GM12878 (cell line): ENCODE measurements around the gene TP53I11. TPM values are rescaled to one million over a fixed set of nuclear protein-coding genes. Genes with fewer than 3 reads are reported as not detected.

Experiments used
- ATAC-seq: fragments of 200-7000 bp; cut with Tn5 transposase; 3 replicates; pipeline ENCODE4 v1.9.1; 2020; ENCODE audit warnings: mild to moderate bottlenecking, moderate library complexity
- BruUV-seq: library from RNA; stranded (reverse); fragments of 400-500 nt; replicated peaks from 2 replicates; lab custom pipeline; 2021; lab: Mats Ljungman, UMichigan
- CTCF ChIA-PET: fragments of 300-600 bp; sonication (Branson Sonifier 250); formaldehyde crosslinking; extraction: SDS; loops from one replicate; lab custom pipeline; 2021; ENCODE audit warnings: inconsistent platforms; lab: Yijun Ruan, JAX
- POLR2A ChIA-PET: fragments of 350-600 bp; formaldehyde crosslinking; extraction: SDS; loops from one replicate; lab custom pipeline; 2021; ENCODE audit warnings: inconsistent platforms; lab: Charles Lee
- RAD21 ChIA-PET: fragments of 300-600 bp; sonication (Branson Sonifier 250); formaldehyde crosslinking; loops from one replicate; lab custom pipeline; 2023; ENCODE audit warnings: antibody characterized with exemption; ENCODE audit not compliant: unreplicated experiment; lab: Charles Lee
- SMC1A ChIA-PET: fragments of 300-600 bp; sonication (Branson Sonifier 250); formaldehyde crosslinking; loops from one replicate; lab custom pipeline; 2023; ENCODE audit not compliant: unreplicated experiment, uncharacterized antibody; lab: Charles Lee
- DNase-seq: peaks from one replicate; pipeline ENCODE4 v3.0.0-alpha.2; 2011; ENCODE audit warnings: low read depth, low spot score
- FAIRE-seq: peaks from 3 replicates; lab custom pipeline; 2011; peaks lifted over from hg19 to GRCh38; lab: Jason Lieb, UNC
- H2AFZ ChIP-seq: 2 replicates; pipeline ENCODE4 v1.6.0; 2011; ENCODE audit warnings: low read depth, low read length, control low read depth; ENCODE audit not compliant: control insufficient read depth
- H3K27ac ChIP-seq: 2 replicates; pipeline ENCODE4 v1.5.1; 2011; ENCODE audit warnings: control low read depth; ENCODE audit not compliant: control insufficient read depth, insufficient read depth
- H3K27me3 ChIP-seq, 2 experiments: replicated peaks in 1 of 2; 2 replicates each; pipeline versions ENCODE4 v1.6.0 to v1.6.1; 2011; ENCODE audit warnings: low read length in 1 of 2; ENCODE audit not compliant: control insufficient read depth in 2 of 2, insufficient read depth in 2 of 2
- H3K36me3 ChIP-seq, 2 experiments: 2 replicates each; pipeline ENCODE4 v1.5.1; 2011; ENCODE audit warnings: low read length in 1 of 2; ENCODE audit not compliant: control insufficient read depth in 2 of 2, insufficient read depth in 2 of 2
- H3K4me1 ChIP-seq: 2 replicates; pipeline ENCODE4 v1.6.1; 2011; ENCODE audit warnings: mild to moderate bottlenecking, low read length, moderate library complexity, mixed read lengths; ENCODE audit not compliant: control insufficient read depth, insufficient read depth
- H3K4me2 ChIP-seq: 2 replicates; pipeline ENCODE4 v1.6.0; 2011; ENCODE audit warnings: control low read depth; ENCODE audit not compliant: control insufficient read depth, insufficient read depth
- H3K4me3 ChIP-seq: fragments of 200-600 bp; sonication (generic); 2 replicates; pipeline ENCODE4 v1.5.1; 2016
- H3K79me2 ChIP-seq: 2 replicates; pipeline ENCODE4 v1.6.0; 2011; ENCODE audit warnings: low read length; ENCODE audit not compliant: control insufficient read depth, insufficient read depth
- H3K9ac ChIP-seq: 2 replicates; pipeline ENCODE4 v1.8.0; 2011; ENCODE audit warnings: low read length, control low read depth, mixed read lengths; ENCODE audit not compliant: control insufficient read depth, insufficient read depth
- H3K9me3 ChIP-seq: replicated peaks from 3 replicates; pipeline ENCODE4 v1.5.1; 2011; ENCODE audit warnings: mild to moderate bottlenecking, low read length; ENCODE audit not compliant: control insufficient read depth, insufficient read depth
- H4K20me1 ChIP-seq: 2 replicates; pipeline ENCODE4 v1.6.0; 2011; ENCODE audit not compliant: control insufficient read depth, insufficient read depth
- ATF7 ChIP-seq: fragments of 450-650 bp; IDR thresholded peaks from 2 replicates; pipeline ENCODE4 v1.6.1; 2016; ENCODE audit warnings: low read depth, mild to moderate bottlenecking
- BCL3 ChIP-seq: IDR thresholded peaks from 2 replicates; pipeline ENCODE4 v1.6.1; 2011; ENCODE audit warnings: borderline replicate concordance, low read depth, mild to moderate bottlenecking, moderate library complexity, low read length; ENCODE audit not compliant: insufficient read depth, poor library complexity, severe bottlenecking
- CBFB ChIP-seq: IDR thresholded peaks from 2 replicates; pipeline ENCODE4 v1.6.1; 2016; ENCODE audit warnings: antibody characterized with exemption, low read depth
- CHD2 ChIP-seq: IDR thresholded peaks from 2 replicates; pipeline ENCODE4 v1.6.1; 2011; ENCODE audit warnings: low read depth, low read length, improper control_type of control experiment, borderline replicate concordance
- CHD4 ChIP-seq: fragments of 200-600 bp; sonication (generic); IDR thresholded peaks from 2 replicates; pipeline ENCODE4 v1.6.1; 2016; ENCODE audit warnings: mild to moderate bottlenecking
- HDAC2 ChIP-seq: fragments of 200-600 bp; sonication (generic); IDR thresholded peaks from 2 replicates; pipeline ENCODE4 v1.6.1; 2017
- IRF5 ChIP-seq: fragments of 450-650 bp; IDR thresholded peaks from 2 replicates; pipeline ENCODE4 v1.6.1; 2017; ENCODE audit warnings: borderline replicate concordance
- KAT2A ChIP-seq: conservative IDR thresholded peaks from 2 replicates; pipeline ENCODE4 v1.6.1; 2011; ENCODE audit warnings: low read depth, low read length; ENCODE audit not compliant: control insufficient read depth
- LARP7 ChIP-seq: fragments of 450-650 bp; IDR thresholded peaks from 2 replicates; pipeline ENCODE4 v1.6.1; 2017; ENCODE audit warnings: mild to moderate bottlenecking
- RFX5 ChIP-seq: IDR thresholded peaks from 2 replicates; pipeline ENCODE4 v1.6.1; 2011; ENCODE audit warnings: low read depth, low read length, improper control_type of control experiment
- SP1 ChIP-seq: IDR thresholded peaks from one replicate; pipeline ENCODE4 v1.6.1; 2011; ENCODE audit warnings: low read depth, low read length
- YBX1 ChIP-seq: fragments of 450-650 bp; IDR thresholded peaks from 2 replicates; pipeline ENCODE4 v1.6.1; 2016; ENCODE audit warnings: antibody characterized with exemption
- ZNF622 ChIP-seq: fragments of 450-650 bp; IDR thresholded peaks from 2 replicates; pipeline ENCODE4 v1.6.1; 2017; ENCODE audit warnings: mild to moderate bottlenecking, inconsistent platforms
- WGBS: methylation state at CpG from one replicate; pipeline ENCODE4 v1.1.6; 2016; ENCODE audit warnings: low lambda C conversion rate; ENCODE audit not compliant: insufficient replicate concordance, insufficient coverage; ENCODE audit errors: missing lambda C conversion rate; 5-methylcytosine and 5-hydroxymethylcytosine counted together
- in situ Hi-C: fragments of 300-500 bp; cut with MboI; formaldehyde crosslinking; loops from 9 replicates; pipeline ENCODE4 v1.14.3; 2018; ENCODE audit warnings: mixed read lengths
- intact Hi-C: fragments of 100-400 bp; cut with micrococcal nuclease; formaldehyde crosslinking; loops from one replicate; pipeline ENCODE4 v1.14.2; 2022; ENCODE audit not compliant: unreplicated experiment
- polyA plus RNA-seq, 11 experiments: library from polyadenylated mRNA; depleted of rRNA in 4 of 11; unstranded in 6 of 11; stranded (reverse) in 5 of 11; fragments of >200 nt; fragmentation: Nextera tagmentation in 4 of 11; fragmentation: Illumina TruSeq in 1 of 11; extraction: Ambion mirVana in 4 of 11; extraction: Trizol in 1 of 11; gene quantifications; 1 replicate in 1 of 11; 2 replicates in 10 of 11; pipeline versions ENCODE4 v1.2.1 to v1.2.3, GENCODE V29; 2011 to 2016; ENCODE audit warnings: inconsistent platforms in 2 of 11, missing spikeins in 2 of 11, low read depth in 1 of 11
- total RNA-seq, 4 experiments: library from RNA; depleted of rRNA in 3 of 4; stranded (reverse); fragments of >200 nt in 3 of 4; fragmentation: Illumina TruSeq in 1 of 4; extraction: Trizol in 1 of 4; gene quantifications; 2 replicates each; pipeline versions ENCODE4 v1.2.1 to v1.2.3, GENCODE V29; 2013 to 2021
- TF ChIP-seq, protein P1 (sequence below): fragments of 150-350 bp; IDR thresholded peaks from 2 replicates; pipeline ENCODE4 v1.6.1; 2014; ENCODE audit warnings: mild to moderate bottlenecking, low read depth, low read length
- TF ChIP-seq, protein P2 (sequence below): fragments of 150-350 bp; IDR thresholded peaks from 2 replicates; pipeline ENCODE4 v1.6.1; 2016; ENCODE audit warnings: low read depth, low read length

Gene TP53I11
- total and polyA plus RNA-seq, 10 of the 15 experiments (the other 5 are each of a cell fraction or from before 2014, with no cell fraction given), result 0.03 to 0.28 (median 0.17) TPM; not detected in 3

DNA sequence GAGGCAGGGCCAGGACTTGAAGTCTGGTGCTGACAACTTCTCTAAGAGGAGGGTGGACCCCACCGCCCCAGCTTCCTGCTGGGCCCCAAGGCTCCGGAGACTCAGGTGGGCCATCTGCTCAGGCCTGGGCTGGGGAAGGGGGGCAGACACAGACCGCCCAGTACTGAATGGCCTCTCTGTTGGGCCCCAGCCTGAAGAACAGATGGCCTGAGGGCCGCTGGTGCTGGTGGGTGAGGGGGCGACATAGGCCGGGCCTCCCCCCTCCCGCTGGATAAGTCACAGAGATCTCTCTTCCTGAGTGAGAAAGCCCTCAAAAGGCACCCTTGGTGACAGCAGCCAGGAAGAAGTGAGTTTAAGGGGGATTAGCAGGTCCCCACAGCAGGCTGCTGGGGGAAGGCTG lies 12.5 kb upstream of the TP53I11 start:
- ChIA-PET POLR2A (no interaction called here), CTCF (no interaction called here), SMC1A (no interaction called here), RAD21 (no interaction called here)
- Histone ChIP-seq H3K4me3 (no peak overlapping the region), H3K79me2 (no peaks in the 10 kb centered on the region), H4K20me1 (no peaks in the 10 kb centered on the region), H3K9ac (no peak overlapping the region), H3K27me3 (peaks cover 0 to 2% of the 10 kb centered on the region in 2 experiments; a peak in 1 of 4 replicates), H3K27ac (no peak overlapping the region), H3K4me2 (no peak overlapping the region), H3K36me3 (no peaks in the 10 kb centered on the region), H3K9me3 (no peaks in the 10 kb centered on the region), H2AFZ (no peak overlapping the region), H3K4me1 (no peaks in the 10 kb centered on the region)
- FAIRE-seq (no peak), DNase-seq (no peak), ATAC-seq (no peak)
- intact Hi-C loops, result no loop called here
- BruUV-seq, result no TSS peak
- in situ Hi-C loops, result no loop called here
- 25% methylated on average over 7 of the region's 7 CpGs for WGBS
- TF ChIP-seq IRF5 (no peak), LARP7 (no peak), CHD2 (no peak), ATF7 (no peak), YBX1 (no peak), KAT2A (no peak), RFX5 (no peak), CBFB (no peak), CHD4 (no peak), ZNF622 (no peak), SP1 (no peak), HDAC2 (no peak), BCL3 (no peak)
- TF ChIP-seq, protein P1, sequence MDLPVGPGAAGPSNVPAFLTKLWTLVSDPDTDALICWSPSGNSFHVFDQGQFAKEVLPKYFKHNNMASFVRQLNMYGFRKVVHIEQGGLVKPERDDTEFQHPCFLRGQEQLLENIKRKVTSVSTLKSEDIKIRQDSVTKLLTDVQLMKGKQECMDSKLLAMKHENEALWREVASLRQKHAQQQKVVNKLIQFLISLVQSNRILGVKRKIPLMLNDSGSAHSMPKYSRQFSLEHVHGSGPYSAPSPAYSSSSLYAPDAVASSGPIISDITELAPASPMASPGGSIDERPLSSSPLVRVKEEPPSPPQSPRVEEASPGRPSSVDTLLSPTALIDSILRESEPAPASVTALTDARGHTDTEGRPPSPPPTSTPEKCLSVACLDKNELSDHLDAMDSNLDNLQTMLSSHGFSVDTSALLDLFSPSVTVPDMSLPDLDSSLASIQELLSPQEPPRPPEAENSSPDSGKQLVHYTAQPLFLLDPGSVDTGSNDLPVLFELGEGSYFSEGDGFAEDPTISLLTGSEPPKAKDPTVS, result no peak
- TF ChIP-seq, protein P2, sequence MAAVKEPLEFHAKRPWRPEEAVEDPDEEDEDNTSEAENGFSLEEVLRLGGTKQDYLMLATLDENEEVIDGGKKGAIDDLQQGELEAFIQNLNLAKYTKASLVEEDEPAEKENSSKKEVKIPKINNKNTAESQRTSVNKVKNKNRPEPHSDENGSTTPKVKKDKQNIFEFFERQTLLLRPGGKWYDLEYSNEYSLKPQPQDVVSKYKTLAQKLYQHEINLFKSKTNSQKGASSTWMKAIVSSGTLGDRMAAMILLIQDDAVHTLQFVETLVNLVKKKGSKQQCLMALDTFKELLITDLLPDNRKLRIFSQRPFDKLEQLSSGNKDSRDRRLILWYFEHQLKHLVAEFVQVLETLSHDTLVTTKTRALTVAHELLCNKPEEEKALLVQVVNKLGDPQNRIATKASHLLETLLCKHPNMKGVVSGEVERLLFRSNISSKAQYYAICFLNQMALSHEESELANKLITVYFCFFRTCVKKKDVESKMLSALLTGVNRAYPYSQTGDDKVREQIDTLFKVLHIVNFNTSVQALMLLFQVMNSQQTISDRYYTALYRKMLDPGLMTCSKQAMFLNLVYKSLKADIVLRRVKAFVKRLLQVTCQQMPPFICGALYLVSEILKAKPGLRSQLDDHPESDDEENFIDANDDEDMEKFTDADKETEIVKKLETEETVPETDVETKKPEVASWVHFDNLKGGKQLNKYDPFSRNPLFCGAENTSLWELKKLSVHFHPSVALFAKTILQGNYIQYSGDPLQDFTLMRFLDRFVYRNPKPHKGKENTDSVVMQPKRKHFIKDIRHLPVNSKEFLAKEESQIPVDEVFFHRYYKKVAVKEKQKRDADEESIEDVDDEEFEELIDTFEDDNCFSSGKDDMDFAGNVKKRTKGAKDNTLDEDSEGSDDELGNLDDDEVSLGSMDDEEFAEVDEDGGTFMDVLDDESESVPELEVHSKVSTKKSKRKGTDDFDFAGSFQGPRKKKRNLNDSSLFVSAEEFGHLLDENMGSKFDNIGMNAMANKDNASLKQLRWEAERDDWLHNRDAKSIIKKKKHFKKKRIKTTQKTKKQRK, result no peak
